Ovary (tissue), 9 donors: ENCODE results near the gene GTPBP8. TPM values are rescaled to one million over a fixed set of nuclear protein-coding genes. Genes with fewer than 3 reads are reported as not detected.

ENCODE experiments used
- DNase-seq, 5 donors: peaks; one replicate each; pipeline ENCODE4 v3.0.0-alpha.2; 2019 to 2020
- H3K27ac ChIP-seq, 2 donors: fragments of 200-600 bp; one replicate each; pipeline versions ENCODE4 v1.5.1 to v1.8.0; 2019 to 2022
- H3K27me3 ChIP-seq: fragments of 200-600 bp; one replicate; pipeline ENCODE4 v1.8.0; 2022
- H3K36me3 ChIP-seq: fragments of 200-600 bp; sonication (generic); one replicate; pipeline ENCODE4 v1.5.1; 2019
- H3K4me1 ChIP-seq: one replicate; pipeline ENCODE4 v1.8.1; 2013; ENCODE audit warnings: mild to moderate bottlenecking, moderate library complexity; ENCODE audit not compliant: insufficient read depth
- H3K4me3 ChIP-seq: fragments of 200-600 bp; sonication (generic); one replicate; pipeline ENCODE4 v1.5.1; 2017
- H3K9me3 ChIP-seq, 2 donors: fragments of 200-600 bp in 1 of 2; sonication (generic) in 1 of 2; one replicate each; pipeline versions ENCODE4 v1.5.1 to v1.8.1; 2013 to 2019; ENCODE audit warnings: mild to moderate bottlenecking in 1 of 2, moderate library complexity in 1 of 2
- EP300 ChIP-seq: sonication (generic); formaldehyde crosslinking; IDR thresholded peaks from one replicate; pipeline ENCODE4 v1.6.1; 2017; ENCODE audit warnings: antibody characterized with exemption
- POLR2A ChIP-seq: fragments of 450-650 bp; IDR thresholded peaks from one replicate; pipeline ENCODE4 v1.6.1; 2017; ENCODE audit warnings: antibody characterized with exemption, mild to moderate bottlenecking, moderate library complexity
- WGBS, 3 donors: extraction: QIAGEN DNeasy Blood & Tissue Kit in 1 of 3; methylation state at CpG; one replicate each; pipeline versions ENCODE4 v1.1.5 to v1.1.7; 2013 to 2017; 5-methylcytosine and 5-hydroxymethylcytosine counted together
- intact Hi-C, 4 donors: fragments of 100-400 bp; cut with DNase I; formaldehyde crosslinking; loops; one replicate each; pipeline versions ENCODE4 v1.11.0 to v1.15.1; 2022 to 2023
- polyA plus RNA-seq, 2 donors: library from polyadenylated mRNA; stranded (reverse); fragments of 200-250 nt in 1 of 2; fragments of 350-450 nt in 1 of 2; fragmentation: Illumina TruSeq in 1 of 2; extraction: RNeasy Lipid Tissue Mini Kit (QIAGEN cat#74804) in 1 of 2; gene quantifications; one replicate each; pipeline ENCODE4 v1.2.3, GENCODE V29; 2013 to 2014
- total RNA-seq, 7 donors: library from RNA; depleted of rRNA in 2 of 7; stranded (reverse); fragments of >200 nt in 2 of 7; fragmentation: NEBNext Ultra II Directional in 3 of 7; extraction: Animal tissue kit (Norgen Biotek cat#: 25700) in 3 of 7; gene quantifications; one replicate each; pipeline versions ENCODE4 v1.1.0 to v1.2.4, GENCODE V29; 2016 to 2023
- TF ChIP-seq, protein P1 (sequence below), 3 donors: fragments of 450-650 bp in 2 of 3; fragments of 200-600 bp in 1 of 3; IDR thresholded peaks; one replicate each; pipeline versions ENCODE4 v1.5.1 to v1.8.0; 2016 to 2022; ENCODE audit warnings: antibody characterized with exemption in 3 of 3, mild to moderate bottlenecking in 1 of 3
- donor health status: DM: no; HTN: no; CAD: no; lungs with moderate emphysema.
- donor health status: DM: no; HTN: no; CAD: no.
- donor health status: Bipolar disorder and iron deficiency.
- donor health status: DM: yes; HTN: yes; CAD: no.
- donor health status: DM: no; HTN: no; CAD: no.
- donor health status: DM: yes; HTN: yes; CAD: no.

The GTPBP8 gene
- total and polyA plus RNA-seq, 9 donors, result 9.7 to 30.6 (median 13.0) TPM

DNA sequence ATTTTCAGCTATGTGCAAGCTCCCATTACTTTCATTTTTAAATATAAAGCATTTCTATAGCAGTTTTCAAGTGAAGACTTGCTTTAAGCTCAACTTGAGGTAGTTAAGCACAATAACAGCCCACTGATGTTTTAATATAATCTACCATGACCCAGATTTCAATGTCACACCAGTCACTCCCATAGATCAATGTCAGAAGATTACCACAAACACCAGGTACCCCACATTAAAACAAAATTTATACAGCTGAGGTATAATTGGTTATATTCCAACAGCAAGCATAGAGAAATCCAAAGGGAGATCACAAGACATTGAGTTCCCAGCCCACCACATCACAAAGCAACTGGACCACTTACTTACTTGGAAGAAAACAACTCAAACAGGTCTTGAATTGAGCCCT, 22.8 kb downstream of the GTPBP8 start:
- H3K4me1 ChIP-seq, result no peaks in the 10 kb centered on the region
- no peak for DNase-seq
- H3K9me3 ChIP-seq, result no peaks in the 10 kb centered on the region
- intact Hi-C loops, result no loop called here
- H3K27me3 ChIP-seq, result no peaks in the 10 kb centered on the region
- TF ChIP-seq, protein P1, sequence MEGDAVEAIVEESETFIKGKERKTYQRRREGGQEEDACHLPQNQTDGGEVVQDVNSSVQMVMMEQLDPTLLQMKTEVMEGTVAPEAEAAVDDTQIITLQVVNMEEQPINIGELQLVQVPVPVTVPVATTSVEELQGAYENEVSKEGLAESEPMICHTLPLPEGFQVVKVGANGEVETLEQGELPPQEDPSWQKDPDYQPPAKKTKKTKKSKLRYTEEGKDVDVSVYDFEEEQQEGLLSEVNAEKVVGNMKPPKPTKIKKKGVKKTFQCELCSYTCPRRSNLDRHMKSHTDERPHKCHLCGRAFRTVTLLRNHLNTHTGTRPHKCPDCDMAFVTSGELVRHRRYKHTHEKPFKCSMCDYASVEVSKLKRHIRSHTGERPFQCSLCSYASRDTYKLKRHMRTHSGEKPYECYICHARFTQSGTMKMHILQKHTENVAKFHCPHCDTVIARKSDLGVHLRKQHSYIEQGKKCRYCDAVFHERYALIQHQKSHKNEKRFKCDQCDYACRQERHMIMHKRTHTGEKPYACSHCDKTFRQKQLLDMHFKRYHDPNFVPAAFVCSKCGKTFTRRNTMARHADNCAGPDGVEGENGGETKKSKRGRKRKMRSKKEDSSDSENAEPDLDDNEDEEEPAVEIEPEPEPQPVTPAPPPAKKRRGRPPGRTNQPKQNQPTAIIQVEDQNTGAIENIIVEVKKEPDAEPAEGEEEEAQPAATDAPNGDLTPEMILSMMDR (IDR thresholded peaks at IDR 0.05), result no peak
- TF ChIP-seq EP300, result no peak
- TF ChIP-seq POLR2A, result no peak
- H3K4me3 ChIP-seq, result no peak overlapping the region
- H3K27ac ChIP-seq, result no peak overlapping the region
- H3K36me3 ChIP-seq, result no peaks in the 10 kb centered on the region

GRCh38 chr3:113018536-113019181, 27.9 kb downstream of the GTPBP8 start:
- Histone ChIP-seq H3K27me3 (no peaks in the 10 kb centered on the region), H3K4me1 (no peaks in the 10 kb centered on the region), H3K4me3 (peak overlapping the region; percentile 84), H3K27ac (peak overlapping the region; percentile 75 to 85), H3K36me3 (no peaks in the 10 kb centered on the region), H3K9me3 (no peaks in the 10 kb centered on the region)
- no peak for DNase-seq
- WGBS, 3 donors, result 2 to 3% (median 3%) methylated on average over 13 of the region's 13 CpGs
- no peak for TF ChIP-seq EP300
- TF ChIP-seq, protein P1 (IDR thresholded peaks at IDR 0.05), result no peak
- no peak for TF ChIP-seq POLR2A
- intact Hi-C loops, result no loop called here

GRCh38 chr3:113019182-113020137, 28.7 kb downstream of the GTPBP8 start:
- Histone ChIP-seq H3K4me1 (no peaks in the 10 kb centered on the region), H3K36me3 (no peaks in the 10 kb centered on the region), H3K4me3 (peak overlapping the region; percentile 84), H3K27me3 (no peaks in the 10 kb centered on the region), H3K27ac (peak overlapping the region; percentile 75 to 85), H3K9me3 (no peaks in the 10 kb centered on the region)
- TF ChIP-seq EP300, result no peak
- TF ChIP-seq, protein P1 (IDR thresholded peaks at IDR 0.05), result no peak
- peak; percentile 68 for TF ChIP-seq POLR2A
- intact Hi-C loops, result no loop called here
- DNase-seq, result peak; percentile 86 to 93 (median 88)
- 2 to 4% (median 3%) methylated on average over 36 to 63 of the region's 63 CpGs for WGBS, 3 donors

DNA sequence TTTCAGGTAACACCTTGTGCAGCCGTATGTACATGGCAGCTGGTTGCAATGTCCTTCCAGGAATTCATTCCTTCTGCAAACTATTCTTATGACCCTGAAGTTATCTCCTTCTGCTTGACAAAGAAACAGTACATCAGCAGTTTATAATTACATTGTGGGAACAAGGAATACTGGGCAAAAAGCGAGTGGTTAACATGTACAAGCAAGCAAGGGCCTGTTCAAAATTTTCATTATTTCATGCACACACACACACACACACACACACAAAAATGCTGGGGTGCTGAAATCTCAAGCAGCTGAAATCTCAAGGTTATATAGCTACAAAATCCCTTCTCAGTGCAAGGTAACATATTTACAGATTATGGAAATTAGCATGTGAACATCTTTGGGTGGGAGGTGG, 30.7 kb downstream of the GTPBP8 start:
- no peaks in the 10 kb centered on the region for H3K27me3 ChIP-seq
- DNase-seq, result no peak
- WGBS, 3 donors, result 33 to 57% (median 54%) methylated on average over 2 of the region's 2 CpGs
- H3K9me3 ChIP-seq, result no peaks in the 10 kb centered on the region
- H3K36me3 ChIP-seq, result no peaks in the 10 kb centered on the region
- TF ChIP-seq POLR2A (no peak), EP300 (no peak)
- TF ChIP-seq, protein P1 (IDR thresholded peaks at IDR 0.05), result no peak
- intact Hi-C loops, result no loop called here
- no peak overlapping the region for H3K27ac ChIP-seq
- H3K4me3 ChIP-seq, result no peak overlapping the region
- H3K4me1 ChIP-seq, result no peaks in the 10 kb centered on the region
